HEK293 (cell line): ENCODE data around the gene NFIX.
A peak's percentile ranks its signal among the peaks of the same experiment; 100 is the strongest.

Experiments
- BCL11A ChIP-seq: fragments of 450-650 bp; formaldehyde crosslinking; IDR thresholded peaks from 2 replicates; pipeline ENCODE4 v1.5.1; 2016; ENCODE audit warnings: low read depth, missing biosample characterization, missing genetic modification characterization
- HOXC10 ChIP-seq: sonication (generic); formaldehyde crosslinking; IDR thresholded peaks from 2 replicates; pipeline ENCODE4 v1.8.1; 2023; ENCODE audit warnings: mild to moderate bottlenecking, missing genetic modification reagents
- KLF16 ChIP-seq: fragments of 450-650 bp; formaldehyde crosslinking; IDR thresholded peaks from 2 replicates; pipeline ENCODE4 v1.5.1; 2017; ENCODE audit warnings: missing biosample characterization, missing genetic modification characterization
- KLF8 ChIP-seq: fragments of 450-650 bp; formaldehyde crosslinking; IDR thresholded peaks from 2 replicates; pipeline ENCODE4 v1.5.1; 2016; ENCODE audit warnings: missing biosample characterization, missing genetic modification characterization
- MEIS1 ChIP-seq: sonication (generic); formaldehyde crosslinking; IDR thresholded peaks from 2 replicates; pipeline ENCODE4 v1.8.1; 2022; ENCODE audit warnings: missing genetic modification reagents, mild to moderate bottlenecking, borderline replicate concordance
- MZF1 ChIP-seq: fragments of 450-650 bp; formaldehyde crosslinking; IDR thresholded peaks from 2 replicates; pipeline ENCODE4 v1.5.1; 2017; ENCODE audit warnings: missing biosample characterization, missing genetic modification characterization, borderline replicate concordance
- PRDM4 ChIP-seq: fragments of 450-650 bp; formaldehyde crosslinking; IDR thresholded peaks from 2 replicates; pipeline ENCODE4 v1.5.1; 2017; ENCODE audit warnings: missing biosample characterization, missing genetic modification characterization
- PRDM6 ChIP-seq: fragments of 450-650 bp; formaldehyde crosslinking; IDR thresholded peaks from 2 replicates; pipeline ENCODE4 v1.5.1; 2017; ENCODE audit warnings: missing biosample characterization, missing genetic modification characterization
- TCF7L2 ChIP-seq: IDR thresholded peaks from 2 replicates; pipeline ENCODE4 v1.6.1; 2011; ENCODE audit warnings: low read depth, mild to moderate bottlenecking, inconsistent platforms, low read length, moderate library complexity, borderline replicate concordance
- ZFHX2 ChIP-seq: fragments of 450-650 bp; formaldehyde crosslinking; conservative IDR thresholded peaks from 2 replicates; pipeline ENCODE4 v1.5.1; 2016; ENCODE audit warnings: missing biosample characterization, missing genetic modification characterization
- ZFP3 ChIP-seq: fragments of 450-650 bp; formaldehyde crosslinking; IDR thresholded peaks from 2 replicates; pipeline ENCODE4 v1.5.1; 2016; ENCODE audit warnings: low read depth, missing biosample characterization, missing genetic modification characterization
- ZNF157 ChIP-seq: fragments of 450-650 bp; formaldehyde crosslinking; IDR thresholded peaks from 2 replicates; pipeline ENCODE4 v1.5.1; 2016; ENCODE audit warnings: missing biosample characterization, missing genetic modification characterization
- ZNF341 ChIP-seq: fragments of 450-650 bp; formaldehyde crosslinking; IDR thresholded peaks from 2 replicates; pipeline ENCODE4; 2016; ENCODE audit warnings: low read depth, missing biosample characterization, missing genetic modification characterization
- ZNF350 ChIP-seq: fragments of 450-650 bp; formaldehyde crosslinking; IDR thresholded peaks from 2 replicates; pipeline ENCODE4 v1.5.0; 2017; ENCODE audit warnings: missing biosample characterization, mild to moderate bottlenecking, missing genetic modification characterization
- ZNF398 ChIP-seq: fragments of 450-650 bp; formaldehyde crosslinking; IDR thresholded peaks from 2 replicates; pipeline ENCODE4 v1.5.1; 2017; ENCODE audit warnings: missing biosample characterization, missing genetic modification characterization
- ZNF433 ChIP-seq: fragments of 450-650 bp; formaldehyde crosslinking; IDR thresholded peaks from 2 replicates; pipeline ENCODE4 v1.5.1; 2016; ENCODE audit warnings: missing biosample characterization, missing genetic modification characterization, low read depth
- ZNF473 ChIP-seq: fragments of 450-650 bp; formaldehyde crosslinking; IDR thresholded peaks from 2 replicates; pipeline ENCODE4 v1.5.1; 2017; ENCODE audit warnings: missing biosample characterization, missing genetic modification characterization
- ZNF544 ChIP-seq: fragments of 450-650 bp; formaldehyde crosslinking; IDR thresholded peaks from 2 replicates; pipeline ENCODE4 v1.5.0; 2017; ENCODE audit warnings: missing biosample characterization, missing genetic modification characterization
- ZNF624 ChIP-seq: fragments of 450-650 bp; formaldehyde crosslinking; IDR thresholded peaks from 2 replicates; pipeline ENCODE4 v1.5.1; 2017; ENCODE audit warnings: missing biosample characterization, missing genetic modification characterization
- ZNF707 ChIP-seq: fragments of 450-650 bp; formaldehyde crosslinking; IDR thresholded peaks from 2 replicates; pipeline ENCODE4 v1.5.1; 2016; ENCODE audit warnings: missing biosample characterization, missing genetic modification characterization
- TF ChIP-seq, protein P1 (sequence below): fragments of 450-650 bp; formaldehyde crosslinking; IDR thresholded peaks from 2 replicates; pipeline ENCODE4 v1.5.1; 2017; ENCODE audit warnings: missing biosample characterization, missing genetic modification characterization
- TF ChIP-seq, protein P2 (sequence below): fragments of 450-650 bp; formaldehyde crosslinking; IDR thresholded peaks from 2 replicates; pipeline ENCODE4 v1.5.1; 2016; ENCODE audit warnings: missing biosample characterization, missing genetic modification characterization, low read depth

NFIX gene

DNA sequence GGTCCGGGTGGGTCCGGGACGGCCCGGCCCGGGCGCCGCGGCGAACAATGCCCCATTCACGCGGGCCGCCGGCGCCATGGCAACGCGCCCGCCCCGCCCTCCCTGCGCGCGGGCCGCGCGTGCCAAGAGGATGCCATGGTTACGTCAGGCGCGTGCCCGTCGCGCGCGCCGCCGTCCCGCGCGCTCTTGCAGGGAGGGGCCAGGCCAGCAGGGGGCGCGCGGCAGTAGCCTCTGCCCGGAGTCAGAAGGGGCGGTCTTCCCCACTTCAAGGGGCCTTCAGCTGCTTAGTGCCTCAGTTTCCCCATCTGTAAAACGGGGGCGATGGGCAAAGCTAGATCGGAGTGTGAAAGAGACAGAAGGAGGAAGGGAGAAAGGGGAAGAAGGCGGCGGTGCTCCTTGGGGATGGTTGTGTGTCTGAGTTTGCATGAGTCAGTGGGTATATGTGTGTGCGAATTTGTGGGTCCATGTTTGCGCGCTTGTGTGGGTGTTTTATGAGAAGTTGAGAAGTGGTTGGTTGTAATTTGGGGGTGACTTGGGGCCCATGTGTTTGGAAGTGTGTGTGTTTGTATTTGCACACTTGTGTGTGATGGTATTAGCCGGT is 11.6 kb upstream of the NFIX start (continued):
- TF ChIP-seq ZFP3 (tag by site-specific recombination): no peak
- TF ChIP-seq KLF8: peak; percentile 41; the same call in 1 of the 2 replicates
- TF ChIP-seq ZNF433 (tag by site-specific recombination): no peak
- TF ChIP-seq, protein P1, sequence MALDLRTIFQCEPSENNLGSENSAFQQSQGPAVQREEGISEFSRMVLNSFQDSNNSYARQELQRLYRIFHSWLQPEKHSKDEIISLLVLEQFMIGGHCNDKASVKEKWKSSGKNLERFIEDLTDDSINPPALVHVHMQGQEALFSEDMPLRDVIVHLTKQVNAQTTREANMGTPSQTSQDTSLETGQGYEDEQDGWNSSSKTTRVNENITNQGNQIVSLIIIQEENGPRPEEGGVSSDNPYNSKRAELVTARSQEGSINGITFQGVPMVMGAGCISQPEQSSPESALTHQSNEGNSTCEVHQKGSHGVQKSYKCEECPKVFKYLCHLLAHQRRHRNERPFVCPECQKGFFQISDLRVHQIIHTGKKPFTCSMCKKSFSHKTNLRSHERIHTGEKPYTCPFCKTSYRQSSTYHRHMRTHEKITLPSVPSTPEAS (tag by site-specific recombination): no peak; the same call in none of the 2 replicates
- TF ChIP-seq ZNF398 (tag by site-specific recombination): no peak
- TF ChIP-seq ZFHX2 (tag by site-specific recombination): no peak
- no peak for TF ChIP-seq ZNF707 (tag by site-specific recombination)
- no peak for TF ChIP-seq BCL11A (tag by site-specific recombination)
- no peak for TF ChIP-seq ZNF544 (tag by site-specific recombination)
- TF ChIP-seq ZNF624 (tag by site-specific recombination): no peak
- no peak for TF ChIP-seq TCF7L2
- no peak; the same call in 1 of the 2 replicates for TF ChIP-seq PRDM4
- TF ChIP-seq MZF1: no peak; the same call in 1 of the 2 replicates
- no peak for TF ChIP-seq PRDM6
- TF ChIP-seq ZNF341: 0 out of 2 replicates have a peak, but pooled peaks have one; percentile 7
- TF ChIP-seq MEIS1: no peak
- no peak for TF ChIP-seq HOXC10 (CRISPR knock-in tag)
- no peak for TF ChIP-seq ZNF350 (tag by site-specific recombination)
- 0 out of 2 replicates have a peak, but pooled peaks have one; percentile 20 for TF ChIP-seq KLF16 (tag by site-specific recombination)
- TF ChIP-seq, protein P2, sequence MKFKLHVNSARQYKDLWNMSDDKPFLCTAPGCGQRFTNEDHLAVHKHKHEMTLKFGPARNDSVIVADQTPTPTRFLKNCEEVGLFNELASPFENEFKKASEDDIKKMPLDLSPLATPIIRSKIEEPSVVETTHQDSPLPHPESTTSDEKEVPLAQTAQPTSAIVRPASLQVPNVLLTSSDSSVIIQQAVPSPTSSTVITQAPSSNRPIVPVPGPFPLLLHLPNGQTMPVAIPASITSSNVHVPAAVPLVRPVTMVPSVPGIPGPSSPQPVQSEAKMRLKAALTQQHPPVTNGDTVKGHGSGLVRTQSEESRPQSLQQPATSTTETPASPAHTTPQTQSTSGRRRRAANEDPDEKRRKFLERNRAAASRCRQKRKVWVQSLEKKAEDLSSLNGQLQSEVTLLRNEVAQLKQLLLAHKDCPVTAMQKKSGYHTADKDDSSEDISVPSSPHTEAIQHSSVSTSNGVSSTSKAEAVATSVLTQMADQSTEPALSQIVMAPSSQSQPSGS: peak; percentile 42; the same call in 1 of the 2 replicates
- TF ChIP-seq ZNF157 (tag by site-specific recombination): no peak
- no peak for TF ChIP-seq ZNF473 (tag by site-specific recombination)
